Smooth muscle cell (in vitro differentiated cells): ENCODE measurements around the gene C20orf173. TPM values are rescaled to one million over a fixed set of nuclear protein-coding genes. Genes with fewer than 3 reads are reported as not detected.

ENCODE experiments used
- DNase-seq: peaks from one replicate; lab custom pipeline; 2025; ENCODE audit not compliant: unreplicated experiment; lab: John Stamatoyannopoulos, UW
- H2AFZ ChIP-seq: fragments of 200-600 bp; sonication (generic); 2 replicates; pipeline ENCODE4 v1.6.0; 2016; ENCODE audit warnings: antibody characterized with exemption, low read depth, mild to moderate bottlenecking
- H3F3A ChIP-seq: fragments of 200-600 bp; sonication (generic); 2 replicates; pipeline ENCODE4 v1.6.0; 2017; ENCODE audit warnings: antibody characterized with exemption, low read depth
- H3K27ac ChIP-seq: fragments of 200-600 bp; sonication (generic); 2 replicates; pipeline ENCODE4 v1.5.1; 2016; ENCODE audit warnings: low read depth, mild to moderate bottlenecking
- H3K27me3 ChIP-seq: fragments of 200-600 bp; sonication (generic); 2 replicates; pipeline ENCODE4 v1.6.1; 2016; ENCODE audit warnings: low read depth, mild to moderate bottlenecking
- H3K36me3 ChIP-seq: fragments of 200-600 bp; sonication (generic); 2 replicates; pipeline ENCODE4 v1.5.1; 2016; ENCODE audit warnings: low read depth
- H3K4me1 ChIP-seq: fragments of 200-600 bp; sonication (generic); 2 replicates; pipeline ENCODE4 v1.5.1; 2016; ENCODE audit warnings: low read depth
- H3K4me2 ChIP-seq: fragments of 200-600 bp; sonication (generic); 2 replicates; pipeline ENCODE4 v1.6.0; 2016; ENCODE audit warnings: mild to moderate bottlenecking
- H3K4me3 ChIP-seq: fragments of 200-600 bp; sonication (generic); 2 replicates; pipeline ENCODE4 v1.5.1; 2016; ENCODE audit warnings: mild to moderate bottlenecking
- H3K79me2 ChIP-seq: fragments of 200-600 bp; sonication (generic); 2 replicates; pipeline ENCODE4 v1.6.0; 2016; ENCODE audit warnings: low read depth, mild to moderate bottlenecking
- H3K9ac ChIP-seq: fragments of 200-600 bp; sonication (generic); 2 replicates; pipeline ENCODE4 v1.6.0; 2016; ENCODE audit warnings: low read depth
- H3K9me3 ChIP-seq: fragments of 200-600 bp; sonication (generic); replicated peaks from 2 replicates; pipeline ENCODE4 v1.5.1; 2016; ENCODE audit warnings: low read depth
- H4K20me1 ChIP-seq: fragments of 200-600 bp; sonication (generic); 2 replicates; pipeline ENCODE4 v1.6.0; 2016; ENCODE audit warnings: low read depth
- WGBS: methylation state at CpG from one replicate; pipeline ENCODE4 v1.1.7; 2016; ENCODE audit warnings: low lambda C conversion rate; 5-methylcytosine and 5-hydroxymethylcytosine counted together
- polyA plus RNA-seq: library from polyadenylated mRNA; unstranded; fragments of >200 nt; fragmentation: Nextera tagmentation; extraction: Ambion mirVana; gene quantifications from 2 replicates; pipeline ENCODE4 v1.2.1, GENCODE V29; 2016
- total RNA-seq: library from RNA; depleted of rRNA; stranded (reverse); fragments of >200 nt; gene quantifications from 2 replicates; pipeline ENCODE4 v1.2.3, GENCODE V29; 2014
- TF ChIP-seq, protein P1 (sequence below): fragments of 200-600 bp; sonication (generic); IDR thresholded peaks from 2 replicates; pipeline ENCODE4 v1.5.1; 2017; ENCODE audit warnings: borderline replicate concordance, mild to moderate bottlenecking, antibody characterized with exemption; ENCODE audit not compliant: insufficient read depth, poor library complexity, severe bottlenecking

The C20orf173 gene
- total and polyA plus RNA-seq, 2 experiments from 2014 or later = not detected

DNA sequence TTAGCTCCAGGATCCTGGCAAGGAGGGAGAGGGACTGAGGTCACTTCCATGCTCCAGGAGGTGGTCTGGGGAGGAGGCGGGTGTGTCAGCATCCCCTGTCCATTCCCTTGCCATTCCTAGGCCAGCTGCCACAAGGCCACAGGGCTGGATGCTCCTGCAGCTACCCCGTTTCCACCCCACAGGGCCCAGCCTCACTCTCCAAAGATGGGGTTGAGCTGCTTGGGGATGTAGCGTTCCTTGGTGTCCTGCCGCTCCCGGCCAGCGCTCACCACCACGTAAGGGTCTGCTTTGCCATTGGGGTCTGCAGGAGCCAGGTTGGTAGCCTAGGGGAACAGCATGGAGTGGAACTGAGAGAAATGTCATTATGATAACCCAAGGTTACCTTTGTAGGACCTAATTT lies 35.5 kb upstream of the C20orf173 start:
- H2AFZ ChIP-seq = no peak overlapping the region
- no peak overlapping the region for H3K4me3 ChIP-seq
- H3K9me3 ChIP-seq = no peaks in the 10 kb centered on the region
- H3F3A ChIP-seq = no peaks in the 10 kb centered on the region
- no peak overlapping the region for H3K9ac ChIP-seq
- TF ChIP-seq, protein P1, sequence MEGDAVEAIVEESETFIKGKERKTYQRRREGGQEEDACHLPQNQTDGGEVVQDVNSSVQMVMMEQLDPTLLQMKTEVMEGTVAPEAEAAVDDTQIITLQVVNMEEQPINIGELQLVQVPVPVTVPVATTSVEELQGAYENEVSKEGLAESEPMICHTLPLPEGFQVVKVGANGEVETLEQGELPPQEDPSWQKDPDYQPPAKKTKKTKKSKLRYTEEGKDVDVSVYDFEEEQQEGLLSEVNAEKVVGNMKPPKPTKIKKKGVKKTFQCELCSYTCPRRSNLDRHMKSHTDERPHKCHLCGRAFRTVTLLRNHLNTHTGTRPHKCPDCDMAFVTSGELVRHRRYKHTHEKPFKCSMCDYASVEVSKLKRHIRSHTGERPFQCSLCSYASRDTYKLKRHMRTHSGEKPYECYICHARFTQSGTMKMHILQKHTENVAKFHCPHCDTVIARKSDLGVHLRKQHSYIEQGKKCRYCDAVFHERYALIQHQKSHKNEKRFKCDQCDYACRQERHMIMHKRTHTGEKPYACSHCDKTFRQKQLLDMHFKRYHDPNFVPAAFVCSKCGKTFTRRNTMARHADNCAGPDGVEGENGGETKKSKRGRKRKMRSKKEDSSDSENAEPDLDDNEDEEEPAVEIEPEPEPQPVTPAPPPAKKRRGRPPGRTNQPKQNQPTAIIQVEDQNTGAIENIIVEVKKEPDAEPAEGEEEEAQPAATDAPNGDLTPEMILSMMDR = no peak
- H3K36me3 ChIP-seq = no peaks in the 10 kb centered on the region
- H3K79me2 ChIP-seq = no peaks in the 10 kb centered on the region
- DNase-seq = no peak
- no peak overlapping the region for H3K27ac ChIP-seq
- 97% methylated on average over 6 of the region's 7 CpGs for WGBS
- no peaks in the 10 kb centered on the region for H4K20me1 ChIP-seq
- H3K4me1 ChIP-seq = no peaks in the 10 kb centered on the region
- no peaks in the 10 kb centered on the region for H3K27me3 ChIP-seq
- no peak overlapping the region for H3K4me2 ChIP-seq

DNA sequence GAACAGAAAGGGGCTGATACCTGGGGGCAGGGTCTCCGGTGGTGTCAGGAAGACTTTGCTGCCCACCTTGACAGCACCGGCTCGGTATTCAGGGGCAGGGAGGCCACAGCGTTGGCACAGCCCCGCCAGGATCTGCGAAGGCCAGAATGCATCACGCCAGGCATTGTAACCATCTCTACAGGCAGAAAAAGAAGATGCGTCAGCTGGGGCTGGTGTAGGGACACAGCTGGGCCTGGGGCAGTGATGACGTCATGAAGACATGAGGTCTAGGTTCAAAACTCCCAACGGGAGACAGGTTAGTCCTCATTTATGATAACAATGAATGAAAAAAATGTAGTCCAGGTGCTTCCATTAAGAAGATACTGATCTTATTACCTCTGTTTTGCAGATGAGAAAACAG lies 34.4 kb upstream of the C20orf173 start:
- DNase-seq = no peak
- no peak overlapping the region for H3K9ac ChIP-seq
- H3F3A ChIP-seq = no peaks in the 10 kb centered on the region
- no peaks in the 10 kb centered on the region for H3K4me1 ChIP-seq
- H2AFZ ChIP-seq = no peak overlapping the region
- H3K27me3 ChIP-seq = no peaks in the 10 kb centered on the region
- no peaks in the 10 kb centered on the region for H3K9me3 ChIP-seq
- H3K79me2 ChIP-seq = no peaks in the 10 kb centered on the region
- TF ChIP-seq, protein P1 = no peak
- H3K4me2 ChIP-seq = no peak overlapping the region
- H3K36me3 ChIP-seq = no peaks in the 10 kb centered on the region
- H3K27ac ChIP-seq = no peak overlapping the region
- H3K4me3 ChIP-seq = no peak overlapping the region
- 90% methylated on average over 10 of the region's 10 CpGs for WGBS
- H4K20me1 ChIP-seq = no peaks in the 10 kb centered on the region

DNA sequence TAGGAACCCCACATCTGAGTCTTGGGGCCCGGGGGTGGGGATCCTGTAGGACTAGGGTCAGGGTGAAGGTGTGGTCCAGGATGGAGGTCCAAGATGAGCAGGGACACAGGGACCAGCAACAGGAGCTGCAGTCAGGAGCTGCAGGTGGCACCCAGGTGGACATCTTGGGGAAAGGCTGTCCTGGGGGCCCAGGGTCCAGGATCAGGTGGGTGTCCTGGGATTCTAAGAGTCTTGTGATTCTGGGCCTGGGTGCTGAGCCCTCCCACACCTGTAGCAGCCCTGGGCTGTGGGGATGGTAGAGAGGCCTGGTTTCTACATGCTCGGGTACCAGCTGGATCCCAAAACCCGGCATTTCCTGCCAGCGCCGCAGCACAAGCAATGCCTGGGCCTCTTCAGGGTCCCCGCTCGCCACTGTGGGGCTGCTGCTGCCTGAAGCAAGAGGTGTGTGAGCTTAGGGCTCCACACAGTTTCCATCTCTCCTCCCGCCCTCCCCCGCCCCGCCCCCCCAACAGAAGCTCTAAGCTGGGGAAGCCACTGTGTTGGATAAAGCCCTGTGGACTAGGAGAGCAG lies 33.2 kb upstream of the C20orf173 start:
- H3K36me3 ChIP-seq = no peaks in the 10 kb centered on the region
- no peaks in the 10 kb centered on the region for H3K9me3 ChIP-seq
- H3K4me2 ChIP-seq = no peak overlapping the region
- H3K79me2 ChIP-seq = no peaks in the 10 kb centered on the region
- TF ChIP-seq, protein P1 = no peak
- 82% methylated on average over 7 of the region's 10 CpGs for WGBS
- H3K27me3 ChIP-seq = no peaks in the 10 kb centered on the region
- H3F3A ChIP-seq = no peaks in the 10 kb centered on the region
- H4K20me1 ChIP-seq = no peaks in the 10 kb centered on the region
- no peak for DNase-seq
- no peak overlapping the region for H3K4me3 ChIP-seq
- H3K27ac ChIP-seq = no peak overlapping the region
- no peaks in the 10 kb centered on the region for H3K4me1 ChIP-seq
- H2AFZ ChIP-seq = no peak overlapping the region
- H3K9ac ChIP-seq = no peak overlapping the region

DNA sequence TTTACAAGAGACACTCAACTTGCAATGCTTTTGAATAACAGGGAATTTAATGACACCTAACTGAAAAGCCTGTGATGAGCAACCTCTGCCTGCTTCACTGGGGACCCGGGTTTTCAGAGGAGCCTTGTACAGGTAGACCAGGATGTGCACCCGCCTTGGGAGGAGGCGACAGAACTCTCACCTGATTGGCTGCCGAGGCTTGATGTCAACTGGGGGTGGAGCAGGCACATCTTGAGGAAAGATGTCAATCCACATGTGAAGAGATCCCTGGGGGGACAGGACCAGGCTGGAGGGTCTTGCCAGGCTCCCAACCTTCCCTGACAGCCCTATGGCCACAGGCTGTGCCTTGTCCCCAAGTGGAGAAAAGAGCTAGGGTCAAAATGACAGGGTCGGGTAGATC lies 32.2 kb upstream of the C20orf173 start:
- WGBS = 81% methylated on average over 5 of the region's 5 CpGs
- no peak for DNase-seq
- H2AFZ ChIP-seq = no peak overlapping the region

More for the DNA sequence above, 32.2 kb upstream of the C20orf173 start:
- H3K4me2 ChIP-seq = no peak overlapping the region
- no peak overlapping the region for H3K27ac ChIP-seq
- H3K4me3 ChIP-seq = no peak overlapping the region
- TF ChIP-seq, protein P1 = no peak
- H4K20me1 ChIP-seq = no peaks in the 10 kb centered on the region
- no peaks in the 10 kb centered on the region for H3F3A ChIP-seq
- no peaks in the 10 kb centered on the region for H3K4me1 ChIP-seq
- no peak overlapping the region for H3K9ac ChIP-seq
- no peaks in the 10 kb centered on the region for H3K9me3 ChIP-seq
- no peaks in the 10 kb centered on the region for H3K79me2 ChIP-seq
- no peaks in the 10 kb centered on the region for H3K27me3 ChIP-seq
- no peaks in the 10 kb centered on the region for H3K36me3 ChIP-seq
